GM13977 (cell line): ENCODE results near the gene CLINT1.

Source experiments
- DNase-seq: peaks from one replicate; pipeline ENCODE4 v3.0.0; 2012; ENCODE audit warnings: low spot score
- CTCF ChIP-seq: IDR thresholded peaks from 2 replicates; pipeline ENCODE4 v1.5.1; 2012; ENCODE audit warnings: mild to moderate bottlenecking, control low read depth; ENCODE audit not compliant: insufficient read depth; ENCODE audit errors: extremely low read depth, missing control alignments
- in situ Hi-C: fragments of 300-500 bp; cut with MboI; formaldehyde crosslinking; loops from one replicate; pipeline ENCODE4 v1.12.0; 2022; ENCODE audit warnings: low sequenced_read_pairs, low pct_unique_long_range_greater_than_20kb, mixed read lengths, inconsistent platforms; ENCODE audit not compliant: unreplicated experiment

Gene CLINT1

GRCh38 chr5:157828944-157829639 lies 29.9 kb downstream of the CLINT1 start:
- TF ChIP-seq CTCF: peak; percentile 41
- no peak for DNase-seq

GRCh38 chr5:157828105-157828943 lies 30.6 kb downstream of the CLINT1 start:
- no peak for DNase-seq
- in situ Hi-C loops: no loop called here

More at GRCh38 chr5:157828944-157829639, 29.9 kb downstream of the CLINT1 start:
- in situ Hi-C loops: no loop called here

GRCh38 chr5:157827423-157827822 lies 31.5 kb downstream of the CLINT1 start:
- no peak for DNase-seq
- no peak for TF ChIP-seq CTCF
- in situ Hi-C loops: no loop called here

More at GRCh38 chr5:157828105-157828943, 30.6 kb downstream of the CLINT1 start:
- TF ChIP-seq CTCF: no peak

- DNase-seq: no peak
- in situ Hi-C loops: loop anchor here (25.0 kb wide), 1 partner anchor 114 kb away; no protein-coding TSS in a partner anchor
- no peak for TF ChIP-seq CTCF
Measured at GRCh38 chr5:157823655-157824054, 35.3 kb downstream of the CLINT1 start.

GRCh38 chr5:157821822-157822622 lies 36.9 kb downstream of the CLINT1 start:
- no peak for TF ChIP-seq CTCF
- in situ Hi-C loops: loop anchor here (25.0 kb wide), 1 partner anchor 115 kb away; no protein-coding TSS in a partner anchor
- DNase-seq: no peak

GRCh38 chr5:157821405-157821804 lies 37.5 kb downstream of the CLINT1 start:
- in situ Hi-C loops: loop anchor here (25.0 kb wide), 1 partner anchor 116 kb away; no protein-coding TSS in a partner anchor
- no peak for DNase-seq
- no peak for TF ChIP-seq CTCF
